ENCODE data around the gene CDR2.
"Not testable (repeated sequence)": the region's sequence is repeated elsewhere in the genome, so short reads cannot be mapped to it uniquely, and the experiment has no call there.

Gene CDR2

GRCh38 chr16:22322741-22323140 lies 51.7 kb downstream of the CDR2 start:
- no peak for DNase-seq

GRCh38 chr16:22322021-22322471 lies 52.4 kb downstream of the CDR2 start:
- no peak for DNase-seq

DNA sequence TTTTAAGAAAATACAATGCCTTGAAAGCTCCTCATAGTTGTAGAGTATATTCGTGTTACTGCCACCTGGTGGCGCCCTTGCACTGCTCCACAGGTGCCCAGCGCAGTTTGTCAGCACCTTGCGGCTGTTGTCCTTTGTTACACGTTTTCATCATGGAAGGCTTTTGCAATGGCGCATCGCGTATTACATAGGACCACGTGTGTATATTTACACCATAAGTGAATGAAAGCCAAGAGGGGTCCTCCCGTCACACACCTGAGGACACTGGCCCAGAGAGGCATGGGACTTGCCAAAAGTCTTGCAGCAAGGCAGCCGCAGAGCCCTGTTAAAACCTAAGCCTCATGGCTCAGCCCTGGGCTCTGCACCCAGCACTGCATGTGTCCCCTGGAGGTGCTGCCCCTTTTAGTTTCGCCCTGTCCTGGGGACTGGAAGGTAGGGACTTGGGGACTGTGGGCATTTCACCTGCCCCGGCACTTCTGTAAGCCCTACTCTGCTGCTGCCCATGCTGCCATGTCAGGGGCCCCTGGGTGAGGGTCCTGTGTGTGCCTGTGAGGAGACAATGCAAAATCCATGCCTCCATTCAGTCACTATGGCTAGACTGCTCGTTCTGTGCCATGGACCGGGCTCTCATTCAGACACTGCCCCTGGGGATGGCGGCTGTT lies 52.9 kb downstream of the CDR2 start:
- peak; percentile 50 for DNase-seq

DNA sequence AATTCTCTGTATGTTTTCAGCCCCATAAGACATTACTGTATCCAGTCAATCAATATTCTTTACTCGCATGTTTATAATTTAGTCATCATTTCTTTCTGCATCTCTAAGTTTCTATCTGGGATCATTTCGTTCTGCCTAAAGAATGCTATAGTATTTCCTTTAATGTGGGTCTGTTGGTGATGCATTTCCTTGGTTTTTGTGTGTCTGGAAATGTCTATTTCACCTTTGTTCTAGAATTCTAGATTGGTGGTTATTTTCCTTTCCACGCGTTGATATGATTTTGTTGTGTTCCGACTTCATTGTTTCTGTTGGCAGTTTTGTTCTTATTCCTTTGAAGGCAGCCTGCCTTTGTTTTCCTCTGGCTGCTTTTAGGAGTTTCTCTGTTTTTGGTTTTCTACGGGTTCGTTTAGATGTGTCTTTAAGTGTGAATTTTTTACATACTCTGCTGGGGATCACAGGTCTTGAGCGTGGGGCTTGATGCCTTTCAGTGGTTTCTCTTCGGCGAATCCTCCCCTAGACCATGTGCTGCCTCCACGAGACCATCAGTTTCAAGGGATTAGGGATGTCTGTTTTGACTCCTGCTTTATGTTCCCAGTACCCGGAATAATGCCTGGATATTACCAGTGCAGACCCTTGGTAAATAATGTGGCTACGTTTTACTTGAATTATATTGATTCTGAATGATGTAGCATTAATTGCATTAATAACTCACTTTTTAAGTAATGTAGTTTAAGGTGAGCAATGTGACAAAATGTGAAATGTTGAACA lies 53.7 kb downstream of the CDR2 start:
- no peak for DNase-seq

GRCh38 chr16:22318690-22319358 lies 55.6 kb downstream of the CDR2 start:
- no peak for DNase-seq

- DNase-seq, result no peak
Observed at GRCh38 chr16:22317625-22318024, 56.8 kb downstream of the CDR2 start.

DNA sequence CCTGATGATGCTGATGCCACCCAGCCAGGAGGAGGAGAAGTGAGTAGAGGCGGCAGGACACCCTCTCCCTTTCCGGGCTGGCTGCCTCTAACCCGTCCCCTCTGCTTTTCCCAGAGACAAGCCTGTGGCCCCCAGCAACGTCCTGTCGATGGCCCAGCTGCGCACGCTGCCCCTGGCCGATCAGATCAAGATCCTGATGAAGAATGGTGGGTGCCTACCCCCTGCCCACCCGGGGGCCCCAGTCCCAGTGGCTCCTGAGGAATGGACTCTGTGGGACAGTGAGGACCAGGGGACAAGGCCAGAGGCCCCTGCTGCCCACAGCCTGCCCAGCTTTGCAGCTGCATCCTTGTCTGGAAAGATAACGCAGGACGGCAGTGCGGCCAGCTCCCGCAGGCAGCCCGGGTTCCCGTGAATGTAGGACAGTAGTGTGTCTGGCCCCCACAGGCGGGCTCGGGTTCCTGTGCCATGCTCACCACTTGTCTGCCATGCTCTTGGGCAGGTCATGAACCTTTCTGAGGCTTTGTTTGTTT lies 57.4 kb downstream of the CDR2 start:
- no peak for DNase-seq

- no peak for DNase-seq
Observed at GRCh38 chr16:22316411-22316811, 58.0 kb downstream of the CDR2 start.

GRCh38 chr16:22315979-22316378 lies 58.4 kb downstream of the CDR2 start:
- no peak for DNase-seq

DNA sequence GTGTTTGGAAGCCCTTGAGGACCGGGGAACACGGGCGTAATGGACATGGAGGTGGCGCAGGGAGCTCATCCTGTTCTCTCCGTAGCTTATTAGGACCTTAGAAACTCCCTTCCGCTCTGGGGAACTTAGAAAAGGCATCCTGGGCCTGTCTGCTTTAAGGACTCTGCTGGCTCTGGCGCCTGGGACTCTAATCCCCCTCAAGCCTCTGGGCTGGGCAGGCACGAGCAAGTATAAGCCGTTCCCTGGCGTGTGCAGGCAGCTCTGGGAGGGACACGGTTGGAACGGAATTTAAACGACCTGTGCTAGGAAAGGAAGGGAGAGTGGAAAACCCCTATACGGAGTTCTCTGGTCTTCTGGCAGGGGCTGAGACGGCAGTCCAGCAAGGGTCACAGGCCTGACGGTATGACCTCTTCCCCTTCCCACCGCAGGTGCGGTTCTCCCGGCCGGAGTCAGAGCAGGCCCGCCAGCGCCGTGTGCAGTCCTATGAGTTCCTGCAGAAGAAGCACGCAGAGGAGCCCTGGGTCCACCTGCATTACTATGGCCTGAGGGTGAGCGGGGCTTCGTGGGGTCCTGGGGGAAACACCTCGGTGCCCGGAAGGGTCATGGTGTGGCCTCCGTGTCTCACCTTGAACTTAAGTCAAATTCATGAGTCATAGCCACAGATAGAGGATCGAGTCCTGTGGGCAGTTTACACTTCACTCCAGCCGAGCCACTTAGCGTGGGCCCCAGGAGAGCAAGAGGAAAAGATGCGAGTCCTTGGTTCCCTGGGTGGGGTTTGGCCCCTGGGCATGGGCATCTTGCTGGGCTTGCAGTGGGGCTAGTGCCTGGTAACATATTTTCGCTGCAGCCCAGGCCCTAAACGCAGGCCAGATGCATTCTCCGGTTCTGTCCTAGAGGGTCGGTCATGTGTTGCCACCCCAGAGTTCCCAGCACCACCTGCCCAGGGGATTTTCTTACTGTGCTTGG lies 59.5 kb downstream of the CDR2 start:
- no peak for DNase-seq

- DNase-seq, result no peak
Observed at GRCh38 chr16:22313876-22314470, 60.4 kb downstream of the CDR2 start.

- DNase-seq, result no peak
Observed at GRCh38 chr16:22312897-22313781, 61.3 kb downstream of the CDR2 start.

- no peak for DNase-seq
Observed at GRCh38 chr16:22311520-22311919, 62.9 kb downstream of the CDR2 start.

DNA sequence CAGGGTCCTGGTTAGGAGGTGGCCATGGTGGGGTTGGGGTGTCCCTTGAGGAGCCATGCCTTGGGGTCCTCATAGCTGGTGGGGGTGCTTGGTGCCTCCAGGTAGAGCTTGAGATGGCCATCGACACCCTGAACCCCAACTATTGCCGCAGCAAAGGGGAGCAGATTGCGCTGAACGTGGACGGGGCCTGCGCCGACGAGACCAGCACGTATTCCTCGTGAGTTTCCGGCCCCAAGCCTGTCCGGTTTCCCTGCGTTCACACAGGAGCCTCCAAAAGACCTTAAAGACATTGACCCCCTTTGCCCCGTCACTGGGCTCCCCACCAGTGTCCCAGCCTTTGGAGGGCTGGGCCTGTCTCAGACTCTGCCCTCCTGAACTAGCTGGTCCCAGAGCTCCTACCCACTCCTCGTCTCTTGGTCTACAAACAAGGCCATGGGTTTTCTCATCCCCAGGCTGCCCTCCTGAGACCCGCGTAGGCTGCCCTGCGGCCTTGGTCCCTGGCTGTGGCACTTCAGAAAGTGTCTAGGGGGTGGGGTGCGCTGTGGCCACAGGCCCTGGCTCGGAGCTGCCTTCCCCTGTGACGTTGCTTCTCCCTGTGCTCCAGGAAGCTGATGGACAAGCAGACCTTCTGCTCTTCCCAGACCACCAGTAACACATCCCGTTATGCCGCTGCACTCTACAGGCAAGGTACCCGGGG lies 65.4 kb downstream of the CDR2 start:
- DNase-seq, result no peak

GRCh38 chr16:22307838-22308237 lies 66.6 kb downstream of the CDR2 start:
- no peak for DNase-seq

GRCh38 chr16:22306788-22307187 lies 67.6 kb downstream of the CDR2 start:
- DNase-seq, result no peak

- no peak for DNase-seq
Observed at GRCh38 chr16:22304411-22304810, 70.0 kb downstream of the CDR2 start.

GRCh38 chr16:22302776-22303363 lies 71.5 kb downstream of the CDR2 start:
- DNase-seq, result no peak

- DNase-seq, result not testable (repeated sequence)
Observed at GRCh38 chr16:22301423-22301822, 73.0 kb downstream of the CDR2 start.
